SK-N-SH (cell line): ENCODE measurements around the gene SLC4A2. TPM values are rescaled to one million over a fixed set of nuclear protein-coding genes. Genes with fewer than 3 reads are reported as not detected.

Experiments
- CTCF ChIA-PET: fragments of 300-600, 350-600 bp; formaldehyde crosslinking; extraction: SDS; loops from one replicate; lab custom pipeline; 2021; lab: Yijun Ruan, JAX
- POLR2A ChIA-PET: fragments of 350-600 bp; sonication (Branson Sonifier 250); formaldehyde crosslinking; extraction: SDS; loops from one replicate; lab custom pipeline; 2020; ENCODE audit warnings: antibody characterized with exemption, inconsistent platforms; lab: Yijun Ruan, JAX
- DNase-seq: peaks from one replicate; pipeline ENCODE4 v3.0.0; 2012
- H2AFZ ChIP-seq: fragments of 200-600 bp; sonication (generic); 2 replicates; pipeline ENCODE4 v1.8.1; 2016; ENCODE audit warnings: antibody characterized with exemption, mild to moderate bottlenecking, low read depth
- H3F3A ChIP-seq: fragments of 200-600 bp; sonication (generic); replicated peaks from 2 replicates; pipeline ENCODE3; 2016; ENCODE audit warnings: antibody characterized with exemption, mild to moderate bottlenecking; ENCODE audit not compliant: insufficient read depth
- H3K27ac ChIP-seq, 2 experiments: fragments of 200-500 bp in 1 of 2; fragments of 200-600 bp in 1 of 2; sonication (Bioruptor generic) in 1 of 2; sonication (generic), shearing (Covaris generic) in 1 of 2; 2 replicates each; pipeline versions ENCODE4 v1.5.1 to v1.6.1; 2014 to 2016; ENCODE audit warnings: low read depth in 2 of 2, inconsistent platforms in 1 of 2, low read length in 1 of 2, mild to moderate bottlenecking in 1 of 2, mixed read lengths in 1 of 2
- H3K27me3 ChIP-seq: fragments of 200-600 bp; sonication (generic), shearing (Covaris generic); 2 replicates; pipeline ENCODE4 v1.6.1; 2016; ENCODE audit warnings: mixed run types; ENCODE audit not compliant: insufficient read depth
- H3K36me3 ChIP-seq, 2 experiments: fragments of 200-500 bp in 1 of 2; fragments of 200-600 bp in 1 of 2; sonication (Bioruptor generic) in 1 of 2; sonication (generic) in 1 of 2; replicated peaks in 1 of 2; 2 replicates each; pipeline versions ENCODE3 to v1.5.1; 2014 to 2016; ENCODE audit warnings: low read length in 1 of 2, mild to moderate bottlenecking in 1 of 2; ENCODE audit not compliant: insufficient read depth in 2 of 2, control insufficient read depth in 1 of 2
- H3K4me1 ChIP-seq, 2 experiments: fragments of 200-500 bp in 1 of 2; fragments of 200-600 bp in 1 of 2; sonication (Bioruptor generic) in 1 of 2; sonication (generic), shearing (Covaris generic) in 1 of 2; 2 replicates each; pipeline versions ENCODE4 v1.5.1 to v1.6.1; 2014 to 2016; ENCODE audit warnings: low read depth in 1 of 2, low read length in 1 of 2, mixed run types in 1 of 2; ENCODE audit not compliant: insufficient read depth in 2 of 2, control insufficient read depth in 1 of 2
- H3K4me2 ChIP-seq: fragments of 200-600 bp; sonication (generic), shearing (Covaris generic); 2 replicates; pipeline ENCODE4 v1.6.1; 2017; ENCODE audit warnings: mixed run types
- H3K4me3 ChIP-seq, 2 experiments: fragments of 200-500 bp in 1 of 2; fragments of 200-600 bp in 1 of 2; sonication (Bioruptor generic) in 1 of 2; sonication (generic), shearing (Covaris generic) in 1 of 2; 2 replicates each; pipeline versions ENCODE4 v1.5.1 to v1.8.1; 2014 to 2016; ENCODE audit warnings: low read depth in 2 of 2, inconsistent platforms in 1 of 2, low read length in 1 of 2, mild to moderate bottlenecking in 1 of 2, mixed read lengths in 1 of 2, moderate library complexity in 1 of 2
- H3K79me2 ChIP-seq: fragments of 200-600 bp; sonication (generic); 2 replicates; pipeline ENCODE4 v1.8.1; 2017; ENCODE audit warnings: mild to moderate bottlenecking; ENCODE audit not compliant: insufficient read depth
- H3K9ac ChIP-seq: fragments of 200-600 bp; sonication (generic); 2 replicates; pipeline ENCODE4 v1.6.1; 2017; ENCODE audit warnings: mixed run types
- H3K9me2 ChIP-seq: fragments of 200-600 bp; sonication (generic); 2 replicates; pipeline ENCODE4 v1.6.1; 2017; ENCODE audit warnings: mixed run types
- H3K9me3 ChIP-seq: fragments of 200-600 bp; sonication (generic); 2 replicates; pipeline ENCODE4 v1.6.1; 2017; ENCODE audit warnings: mixed run types, mild to moderate bottlenecking, moderate library complexity
- H4K20me1 ChIP-seq: fragments of 200-600 bp; sonication (generic); 2 replicates; pipeline ENCODE4 v1.6.1; 2017; ENCODE audit warnings: mild to moderate bottlenecking, mixed run types; ENCODE audit not compliant: insufficient read depth
- ELF1 ChIP-seq: IDR thresholded peaks from 2 replicates; pipeline ENCODE4 v1.4.0; 2012
- EP300 ChIP-seq, 2 experiments: IDR thresholded peaks; 2 replicates each; pipeline versions ENCODE4 v1.4.0 to v1.6.1; 2012; ENCODE audit warnings: borderline replicate concordance in 1 of 2, low read depth in 1 of 2, low read length in 1 of 2
- EZH2phosphoT487 ChIP-seq: fragments of 200-600 bp; sonication (generic); IDR thresholded peaks from 2 replicates; pipeline ENCODE4 v1.6.1; 2017; ENCODE audit warnings: low read depth, mixed run types, mild to moderate bottlenecking, antibody characterized with exemption, moderate library complexity, borderline replicate concordance
- MEF2A ChIP-seq: IDR thresholded peaks from 2 replicates; pipeline ENCODE4 v1.4.0; 2012; ENCODE audit warnings: low read depth, borderline replicate concordance
- RAD21 ChIP-seq: IDR thresholded peaks from 2 replicates; pipeline ENCODE4 v1.6.1; 2012; ENCODE audit warnings: mild to moderate bottlenecking, low read length
- RFX5 ChIP-seq: IDR thresholded peaks from 2 replicates; pipeline ENCODE4 v1.6.1; 2012; ENCODE audit warnings: mild to moderate bottlenecking, improper control_type of control experiment, low read length
- RXRA ChIP-seq: IDR thresholded peaks from 2 replicates; pipeline ENCODE4 v1.4.0; 2012; ENCODE audit warnings: low read depth, mild to moderate bottlenecking, borderline replicate concordance
- SMC3 ChIP-seq: IDR thresholded peaks from 2 replicates; pipeline ENCODE4 v1.6.1; 2012; ENCODE audit warnings: low read depth, low read length, improper control_type of control experiment
- TCF12 ChIP-seq: IDR thresholded peaks from 2 replicates; pipeline ENCODE4 v1.4.0; 2012
- YY1 ChIP-seq: IDR thresholded peaks from 2 replicates; pipeline ENCODE4 v1.4.0; 2012; ENCODE audit warnings: low read depth, mild to moderate bottlenecking
- WGBS: methylation state at CpG from one replicate; pipeline ENCODE4 v1.1.6; 2017; ENCODE audit warnings: low lambda C conversion rate; 5-methylcytosine and 5-hydroxymethylcytosine counted together
- polyA plus RNA-seq, 3 experiments: library from polyadenylated mRNA; depleted of rRNA; stranded (reverse); fragments of >200 nt; gene quantifications; 2 replicates each; pipeline ENCODE4 v1.2.3, GENCODE V29; 2012
- TF ChIP-seq, protein P1 (sequence below): IDR thresholded peaks from 2 replicates; pipeline ENCODE4 v1.4.0; 2012; ENCODE audit warnings: low read depth, borderline replicate concordance
- TF ChIP-seq, protein P2 (sequence below): IDR thresholded peaks from 2 replicates; pipeline ENCODE4 v1.4.0; 2012; ENCODE audit warnings: low read depth
- TF ChIP-seq, protein P3 (sequence below): fragments of 150-350 bp; IDR thresholded peaks from 2 replicates; pipeline ENCODE4 v1.6.1; 2016; ENCODE audit warnings: mild to moderate bottlenecking, low read depth, low read length
- TF ChIP-seq, protein P4 (sequence below): fragments of 150-350 bp; IDR thresholded peaks from 2 replicates; pipeline ENCODE4 v1.6.1; 2017; ENCODE audit warnings: antibody characterized with exemption, low read length, low read depth, borderline replicate concordance
- TF ChIP-seq, protein P5 (sequence below): IDR thresholded peaks from 2 replicates; pipeline ENCODE4 v1.4.0; 2012; ENCODE audit warnings: low read depth, borderline replicate concordance

SLC4A2 gene
- polyA plus RNA-seq, 1 of the 3 experiments (the other 2 are of a cell fraction) = 167 TPM

DNA sequence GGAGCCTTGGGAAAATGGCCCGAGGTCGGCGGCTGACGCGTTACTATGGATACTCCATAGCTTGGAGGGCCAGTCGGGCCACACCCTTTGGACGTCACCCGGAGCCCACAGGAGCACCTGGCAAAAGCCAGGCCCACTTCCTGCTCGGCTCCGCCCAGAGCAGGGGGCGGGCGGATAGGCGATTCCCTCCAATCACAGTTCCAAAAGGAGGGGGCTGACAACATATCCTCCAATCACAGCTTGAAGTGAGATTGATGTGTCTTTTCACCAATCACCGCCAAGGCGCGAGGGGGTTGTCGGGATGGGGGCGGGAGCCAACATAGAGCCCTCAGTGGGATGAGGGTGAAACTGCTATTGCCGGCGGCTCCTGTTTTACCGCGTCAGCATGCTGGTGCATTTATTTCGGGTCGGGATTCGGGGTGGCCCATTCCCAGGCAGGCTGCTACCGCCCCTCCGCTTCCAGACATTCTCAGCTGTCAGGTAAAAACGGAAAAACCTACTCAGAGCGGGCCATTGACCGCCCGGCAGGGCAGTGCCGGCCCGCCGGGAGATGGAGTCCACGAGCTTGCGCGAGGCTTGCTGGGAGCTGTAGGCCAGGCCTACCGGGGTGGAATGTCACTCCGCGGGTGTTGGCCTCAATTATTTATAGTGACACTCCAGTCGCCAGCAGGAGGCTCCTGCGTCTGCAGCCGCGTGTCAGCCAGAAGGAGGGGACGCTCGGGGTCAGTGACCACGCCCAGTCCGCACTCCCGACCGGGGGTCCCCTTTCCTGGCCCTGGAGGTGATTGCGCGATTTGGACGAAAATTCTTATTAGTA, 31.1 kb upstream of the SLC4A2 start, which contains the start of gene ABCB8 (continued):
- TF ChIP-seq, protein P1, sequence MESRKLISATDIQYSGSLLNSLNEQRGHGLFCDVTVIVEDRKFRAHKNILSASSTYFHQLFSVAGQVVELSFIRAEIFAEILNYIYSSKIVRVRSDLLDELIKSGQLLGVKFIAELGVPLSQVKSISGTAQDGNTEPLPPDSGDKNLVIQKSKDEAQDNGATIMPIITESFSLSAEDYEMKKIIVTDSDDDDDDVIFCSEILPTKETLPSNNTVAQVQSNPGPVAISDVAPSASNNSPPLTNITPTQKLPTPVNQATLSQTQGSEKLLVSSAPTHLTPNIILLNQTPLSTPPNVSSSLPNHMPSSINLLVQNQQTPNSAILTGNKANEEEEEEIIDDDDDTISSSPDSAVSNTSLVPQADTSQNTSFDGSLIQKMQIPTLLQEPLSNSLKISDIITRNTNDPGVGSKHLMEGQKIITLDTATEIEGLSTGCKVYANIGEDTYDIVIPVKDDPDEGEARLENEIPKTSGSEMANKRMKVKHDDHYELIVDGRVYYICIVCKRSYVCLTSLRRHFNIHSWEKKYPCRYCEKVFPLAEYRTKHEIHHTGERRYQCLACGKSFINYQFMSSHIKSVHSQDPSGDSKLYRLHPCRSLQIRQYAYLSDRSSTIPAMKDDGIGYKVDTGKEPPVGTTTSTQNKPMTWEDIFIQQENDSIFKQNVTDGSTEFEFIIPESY = no peak
- TF ChIP-seq EZH2phosphoT487 (no peak), YY1 (peak; percentile 80)

DNA sequence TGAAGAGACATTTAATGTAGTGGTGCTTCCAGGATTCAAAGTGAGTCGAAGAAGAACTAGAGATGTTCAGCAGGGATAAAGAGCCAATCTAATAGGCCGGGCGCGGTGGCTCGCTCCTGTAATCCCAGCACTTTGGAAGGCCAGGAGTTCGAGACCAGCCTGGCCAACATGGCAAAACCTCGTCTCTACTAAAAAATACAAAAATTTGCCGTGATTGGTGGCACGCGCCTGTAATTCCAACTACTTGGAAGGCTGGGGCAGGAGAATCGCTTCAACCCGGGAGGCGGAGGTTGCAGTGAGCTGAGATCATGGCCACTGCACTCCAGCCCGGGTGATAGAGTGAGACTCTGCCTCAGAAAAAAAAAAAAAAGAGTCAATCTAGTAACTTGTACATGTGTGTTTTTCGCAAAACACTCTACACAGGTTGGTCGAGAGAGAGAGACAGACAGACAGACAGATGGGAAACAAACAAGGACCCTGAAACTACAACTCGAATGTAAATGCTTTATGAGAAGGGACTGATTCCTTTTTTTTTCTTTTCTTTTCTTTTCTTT, 30.4 kb upstream of the SLC4A2 start:
- WGBS = 39% methylated on average over 17 of the region's 17 CpGs
- TF ChIP-seq, protein P2, sequence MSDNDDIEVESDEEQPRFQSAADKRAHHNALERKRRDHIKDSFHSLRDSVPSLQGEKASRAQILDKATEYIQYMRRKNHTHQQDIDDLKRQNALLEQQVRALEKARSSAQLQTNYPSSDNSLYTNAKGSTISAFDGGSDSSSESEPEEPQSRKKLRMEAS = peak; percentile 4; the same call in 1 of the 2 replicates
- TF ChIP-seq SMC3 (no peak), ELF1 (no peak), RAD21 (no peak)
- H3K4me1 ChIP-seq = peaks cover 7 to 10% of the 10 kb centered on the region in 2 experiments; a peak in 2 of 4 replicates
- POLR2A ChIA-PET = interaction anchor here (1.0 to 2.3 kb wide), 11 partner anchors 10 to 241 kb away, joined by 3 to 15 read pairs (median 7); partner anchors contain the start of genes CHPF2 and FASTK
- H3K27me3 ChIP-seq = no peaks in the 10 kb centered on the region
- no peak for DNase-seq
- peaks cover 5% of the 10 kb centered on the region for H3F3A ChIP-seq
- no peaks in the 10 kb centered on the region for H3K9me2 ChIP-seq
- CTCF ChIA-PET = interaction anchor here (1.0 to 6.4 kb wide), 19 partner anchors 10 to 249 kb away, joined by 3 to 73 read pairs (median 5); partner anchors contain the start of genes AGAP3 and CDK5
- H3K9ac ChIP-seq = peak overlapping the region; percentile 74
- H3K79me2 ChIP-seq = peaks cover 46% of the 10 kb centered on the region
- peak overlapping the region; percentile 89 for H3K4me2 ChIP-seq
- peak overlapping the region; percentile 69 to 90 for H3K27ac ChIP-seq
- H3K36me3 ChIP-seq = peaks cover 0 to 20% of the 10 kb centered on the region in 2 experiments
- H3K9me3 ChIP-seq = no peaks in the 10 kb centered on the region
- peak overlapping the region; percentile 84 to 85 for H3K4me3 ChIP-seq
- H4K20me1 ChIP-seq = no peaks in the 10 kb centered on the region
- H2AFZ ChIP-seq = peak overlapping the region; percentile 98

DNA sequence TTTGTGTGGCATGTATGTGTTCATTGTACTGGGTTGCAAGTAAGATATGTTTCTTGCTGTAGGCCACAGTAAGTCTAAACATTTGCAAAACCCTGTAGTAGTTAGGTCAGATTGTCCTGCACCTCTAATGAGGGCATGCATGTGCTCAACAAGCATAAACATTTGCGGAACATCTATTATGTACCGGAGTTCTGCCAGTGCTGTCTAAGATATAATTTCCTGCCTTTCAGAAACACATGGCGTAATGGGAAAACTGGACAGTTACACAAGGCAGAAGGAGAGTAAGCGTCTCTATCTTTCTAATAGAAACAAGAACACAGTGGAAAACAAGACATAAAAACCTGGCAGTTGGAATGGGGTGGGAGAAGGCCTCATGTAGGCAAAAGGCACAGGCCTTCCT, 28.4 kb upstream of the SLC4A2 start:
- Histone ChIP-seq H2AFZ (no peak overlapping the region), H3K9ac (no peak overlapping the region), H3K79me2 (peaks cover 46% of the 10 kb centered on the region), H3K4me3 (no peak overlapping the region), H4K20me1 (no peaks in the 10 kb centered on the region), H3K4me1 (peaks cover 7 to 10% of the 10 kb centered on the region in 2 experiments; a peak in 2 of 4 replicates), H3K9me2 (no peaks in the 10 kb centered on the region), H3K4me2 (no peak overlapping the region), H3K27me3 (no peaks in the 10 kb centered on the region), H3F3A (peaks cover 5% of the 10 kb centered on the region), H3K36me3 (peaks cover 4 to 40% of the 10 kb centered on the region in 2 experiments), H3K9me3 (no peaks in the 10 kb centered on the region), H3K27ac (no peak overlapping the region)
- DNase-seq = no peak
- POLR2A ChIA-PET = no interaction called here
- CTCF ChIA-PET = interaction anchor here (1.0 to 9.5 kb wide), 5 partner anchors 12 to 81 kb away, joined by 3 to 73 read pairs (median 17); partner anchors contain the start of gene AGAP3
- WGBS = 95% methylated on average over 4 of the region's 4 CpGs
- no peak for TF ChIP-seq TCF12
- TF ChIP-seq ELF1 = no peak
- TF ChIP-seq, protein P3, sequence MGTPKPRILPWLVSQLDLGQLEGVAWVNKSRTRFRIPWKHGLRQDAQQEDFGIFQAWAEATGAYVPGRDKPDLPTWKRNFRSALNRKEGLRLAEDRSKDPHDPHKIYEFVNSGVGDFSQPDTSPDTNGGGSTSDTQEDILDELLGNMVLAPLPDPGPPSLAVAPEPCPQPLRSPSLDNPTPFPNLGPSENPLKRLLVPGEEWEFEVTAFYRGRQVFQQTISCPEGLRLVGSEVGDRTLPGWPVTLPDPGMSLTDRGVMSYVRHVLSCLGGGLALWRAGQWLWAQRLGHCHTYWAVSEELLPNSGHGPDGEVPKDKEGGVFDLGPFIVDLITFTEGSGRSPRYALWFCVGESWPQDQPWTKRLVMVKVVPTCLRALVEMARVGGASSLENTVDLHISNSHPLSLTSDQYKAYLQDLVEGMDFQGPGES = no peak
- TF ChIP-seq, protein P4, sequence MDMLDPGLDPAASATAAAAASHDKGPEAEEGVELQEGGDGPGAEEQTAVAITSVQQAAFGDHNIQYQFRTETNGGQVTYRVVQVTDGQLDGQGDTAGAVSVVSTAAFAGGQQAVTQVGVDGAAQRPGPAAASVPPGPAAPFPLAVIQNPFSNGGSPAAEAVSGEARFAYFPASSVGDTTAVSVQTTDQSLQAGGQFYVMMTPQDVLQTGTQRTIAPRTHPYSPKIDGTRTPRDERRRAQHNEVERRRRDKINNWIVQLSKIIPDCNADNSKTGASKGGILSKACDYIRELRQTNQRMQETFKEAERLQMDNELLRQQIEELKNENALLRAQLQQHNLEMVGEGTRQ = no peak
- TF ChIP-seq EP300 (IDR thresholded peaks at IDR 0.05; ENCODE audit: borderline replicate concordance in 1 of 2, low read depth in 1 of 2, low read length in 1 of 2) = no peak
- TF ChIP-seq, protein P5, sequence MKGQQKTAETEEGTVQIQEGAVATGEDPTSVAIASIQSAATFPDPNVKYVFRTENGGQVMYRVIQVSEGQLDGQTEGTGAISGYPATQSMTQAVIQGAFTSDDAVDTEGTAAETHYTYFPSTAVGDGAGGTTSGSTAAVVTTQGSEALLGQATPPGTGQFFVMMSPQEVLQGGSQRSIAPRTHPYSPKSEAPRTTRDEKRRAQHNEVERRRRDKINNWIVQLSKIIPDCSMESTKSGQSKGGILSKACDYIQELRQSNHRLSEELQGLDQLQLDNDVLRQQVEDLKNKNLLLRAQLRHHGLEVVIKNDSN = no peak
- TF ChIP-seq MEF2A = no peak
- TF ChIP-seq RXRA = no peak
- TF ChIP-seq, protein P1 = no peak
- no peak for TF ChIP-seq RFX5
